GM12878 (cell line): ENCODE measurements around the gene HDAC5. TPM values are rescaled to one million over a fixed set of nuclear protein-coding genes. Genes with fewer than 3 reads are reported as not detected.

Source experiments
- ATF3 ChIP-seq: IDR thresholded peaks from 2 replicates; pipeline ENCODE4 v1.6.1; 2011; ENCODE audit warnings: low read depth, mild to moderate bottlenecking, low read length, moderate library complexity, borderline replicate concordance; ENCODE audit errors: extremely low read depth
- BCL11A ChIP-seq: IDR thresholded peaks from 2 replicates; pipeline ENCODE4 v1.6.1; 2011; ENCODE audit warnings: low read depth, low read length
- DPF2 ChIP-seq: fragments of 450-650 bp; IDR thresholded peaks from 2 replicates; pipeline ENCODE4 v1.6.1; 2017; ENCODE audit warnings: mild to moderate bottlenecking
- FOS ChIP-seq: IDR thresholded peaks from 3 replicates; pipeline ENCODE4 v1.6.1; 2011; ENCODE audit warnings: borderline replicate concordance; ENCODE audit not compliant: insufficient read length; ENCODE audit errors: extremely low read depth
- GABPA ChIP-seq: IDR thresholded peaks from 2 replicates; pipeline ENCODE4 v1.6.1; 2014; ENCODE audit warnings: antibody characterized with exemption, low read depth, mild to moderate bottlenecking, inconsistent platforms
- GATAD2B ChIP-seq: fragments of 450-650 bp; conservative IDR thresholded peaks from 2 replicates; pipeline ENCODE4 v1.6.1; 2017; ENCODE audit warnings: low read depth, mild to moderate bottlenecking, moderate library complexity
- KAT2A ChIP-seq: conservative IDR thresholded peaks from 2 replicates; pipeline ENCODE4 v1.6.1; 2011; ENCODE audit warnings: low read depth, low read length; ENCODE audit not compliant: control insufficient read depth
- MEF2A ChIP-seq: IDR thresholded peaks from 2 replicates; pipeline ENCODE4 v1.6.1; 2011; ENCODE audit warnings: low read depth, mild to moderate bottlenecking, low read length, moderate library complexity; ENCODE audit not compliant: insufficient read depth
- MYB ChIP-seq: fragments of 150-350 bp; IDR thresholded peaks from 2 replicates; pipeline ENCODE4 v1.6.1; 2014; ENCODE audit warnings: mild to moderate bottlenecking, low read depth, low read length, borderline replicate concordance
- NFXL1 ChIP-seq: fragments of 450-650 bp; IDR thresholded peaks from 2 replicates; pipeline ENCODE4 v1.6.1; 2017; ENCODE audit warnings: antibody characterized with exemption, mild to moderate bottlenecking, borderline replicate concordance
- NKRF ChIP-seq: fragments of 450-650 bp; conservative IDR thresholded peaks from 2 replicates; pipeline ENCODE4 v1.6.1; 2017; ENCODE audit warnings: mild to moderate bottlenecking, moderate library complexity
- PML ChIP-seq: IDR thresholded peaks from 2 replicates; pipeline ENCODE4 v1.6.1; 2012; ENCODE audit warnings: low read length, inconsistent platforms
- RAD51 ChIP-seq: fragments of 450-650 bp; IDR thresholded peaks from 2 replicates; pipeline ENCODE4 v1.6.1; 2016; ENCODE audit warnings: moderate library complexity, mild to moderate bottlenecking, inconsistent platforms
- REST ChIP-seq: IDR thresholded peaks from 2 replicates; pipeline ENCODE4 v1.6.1; 2012; ENCODE audit warnings: mild to moderate bottlenecking, low read depth, low read length
- SMAD5 ChIP-seq: IDR thresholded peaks from 2 replicates; pipeline ENCODE4 v1.6.1; 2016; ENCODE audit warnings: antibody characterized with exemption, low read depth
- SREBF1 ChIP-seq: IDR thresholded peaks from 2 replicates; pipeline ENCODE4 v1.6.1; 2012; ENCODE audit warnings: mild to moderate bottlenecking, low read length
- SRF ChIP-seq, 2 experiments: IDR thresholded peaks; 2 replicates each; pipeline ENCODE4 v1.6.1; 2011; ENCODE audit warnings: low read depth in 2 of 2, low read length in 2 of 2, mild to moderate bottlenecking in 1 of 2, moderate library complexity in 1 of 2
- YY1 ChIP-seq: IDR thresholded peaks from 2 replicates; pipeline ENCODE4 v1.6.1; 2011; ENCODE audit warnings: low read depth, mild to moderate bottlenecking, low read length
- ZNF622 ChIP-seq: fragments of 450-650 bp; IDR thresholded peaks from 2 replicates; pipeline ENCODE4 v1.6.1; 2017; ENCODE audit warnings: mild to moderate bottlenecking, inconsistent platforms
- polyA plus RNA-seq, 11 experiments: library from polyadenylated mRNA; depleted of rRNA in 4 of 11; unstranded in 6 of 11; stranded (reverse) in 5 of 11; fragments of >200 nt; fragmentation: Nextera tagmentation in 4 of 11; fragmentation: Illumina TruSeq in 1 of 11; extraction: Ambion mirVana in 4 of 11; extraction: Trizol in 1 of 11; gene quantifications; 1 replicate in 1 of 11; 2 replicates in 10 of 11; pipeline versions ENCODE4 v1.2.1 to v1.2.3, GENCODE V29; 2011 to 2016; ENCODE audit warnings: inconsistent platforms in 2 of 11, missing spikeins in 2 of 11, low read depth in 1 of 11
- total RNA-seq, 4 experiments: library from RNA; depleted of rRNA in 3 of 4; stranded (reverse); fragments of >200 nt in 3 of 4; fragmentation: Illumina TruSeq in 1 of 4; extraction: Trizol in 1 of 4; gene quantifications; 2 replicates each; pipeline versions ENCODE4 v1.2.1 to v1.2.3, GENCODE V29; 2013 to 2021
- TF ChIP-seq, protein P1 (sequence below): fragments of 450-650 bp; IDR thresholded peaks from 2 replicates; pipeline ENCODE4 v1.6.1; 2017; ENCODE audit warnings: mild to moderate bottlenecking, low read depth, inconsistent platforms; ENCODE audit not compliant: poor library complexity, severe bottlenecking
- TF ChIP-seq, protein P2 (sequence below): IDR thresholded peaks from 2 replicates; pipeline ENCODE4 v1.6.1; 2011; ENCODE audit warnings: mild to moderate bottlenecking, low read depth, low read length, moderate library complexity; ENCODE audit not compliant: insufficient replicate concordance

HDAC5 gene
- total and polyA plus RNA-seq, 10 of the 15 experiments (the other 5 are each of a cell fraction or from before 2014, with no cell fraction given): 1.1 to 58.0 (median 27.3) TPM

DNA sequence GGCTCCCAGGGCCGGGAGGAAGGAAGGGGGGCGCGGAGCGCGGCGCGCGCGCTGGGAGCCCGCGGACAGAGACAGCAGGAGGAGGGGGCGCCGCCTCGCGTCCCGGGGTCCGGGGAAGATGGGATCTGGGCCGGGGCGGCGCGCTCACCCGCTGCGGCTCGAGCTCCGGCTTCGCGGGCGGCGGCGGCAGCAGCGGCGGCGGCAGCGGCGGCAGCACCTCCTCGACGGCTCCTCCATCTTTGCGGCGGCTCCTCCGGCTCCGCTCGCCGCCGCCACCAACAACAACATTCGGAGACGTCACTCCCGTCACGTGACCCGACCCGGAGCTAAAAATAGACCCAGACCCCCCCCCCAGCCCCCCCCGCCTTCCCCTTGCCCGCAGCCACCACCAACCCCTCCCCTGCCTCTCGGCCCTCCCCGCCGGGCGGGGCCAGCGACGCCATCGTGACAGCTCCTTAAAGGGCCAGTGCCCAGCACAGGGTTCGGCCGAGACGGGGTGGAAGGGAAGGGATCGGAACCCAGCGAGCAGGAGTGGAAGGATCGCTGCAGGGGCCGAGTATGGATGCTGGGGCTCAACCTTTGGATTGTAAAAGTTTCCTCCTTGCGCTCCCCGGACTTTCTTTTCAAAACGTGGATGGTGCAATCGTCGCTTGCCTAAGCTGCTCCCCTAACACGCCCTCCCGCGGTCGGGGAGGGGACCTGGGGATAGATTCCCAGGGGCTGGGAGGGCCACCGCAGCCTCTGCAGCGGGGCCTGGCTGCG lies at the start of gene HDAC5 (continued):
- TF ChIP-seq GATAD2B (peak; percentile 19), SMAD5 (no peak), RAD51 (peak; percentile 83), KAT2A (no peak), GABPA (no peak), MEF2A (peak; percentile 56; the same call in 1 of the 2 replicates), DPF2 (peak; percentile 73), PML (no peak), ZNF622 (no peak), ATF3 (no peak), BCL11A (no peak), REST (no peak), YY1 (peak; percentile 81; the same call in 1 of the 2 replicates), SRF (IDR thresholded peaks at IDR 0.05; ENCODE audit: low read depth in 2 of 2, low read length in 2 of 2) (0 out of 4 replicates have a peak, but pooled peaks of 1 of the 2 experiments have one; percentile 5), MYB (no peak), NFXL1 (no peak), SREBF1 (no peak), FOS (no peak), NKRF (peak; percentile 76)
- TF ChIP-seq, protein P1, sequence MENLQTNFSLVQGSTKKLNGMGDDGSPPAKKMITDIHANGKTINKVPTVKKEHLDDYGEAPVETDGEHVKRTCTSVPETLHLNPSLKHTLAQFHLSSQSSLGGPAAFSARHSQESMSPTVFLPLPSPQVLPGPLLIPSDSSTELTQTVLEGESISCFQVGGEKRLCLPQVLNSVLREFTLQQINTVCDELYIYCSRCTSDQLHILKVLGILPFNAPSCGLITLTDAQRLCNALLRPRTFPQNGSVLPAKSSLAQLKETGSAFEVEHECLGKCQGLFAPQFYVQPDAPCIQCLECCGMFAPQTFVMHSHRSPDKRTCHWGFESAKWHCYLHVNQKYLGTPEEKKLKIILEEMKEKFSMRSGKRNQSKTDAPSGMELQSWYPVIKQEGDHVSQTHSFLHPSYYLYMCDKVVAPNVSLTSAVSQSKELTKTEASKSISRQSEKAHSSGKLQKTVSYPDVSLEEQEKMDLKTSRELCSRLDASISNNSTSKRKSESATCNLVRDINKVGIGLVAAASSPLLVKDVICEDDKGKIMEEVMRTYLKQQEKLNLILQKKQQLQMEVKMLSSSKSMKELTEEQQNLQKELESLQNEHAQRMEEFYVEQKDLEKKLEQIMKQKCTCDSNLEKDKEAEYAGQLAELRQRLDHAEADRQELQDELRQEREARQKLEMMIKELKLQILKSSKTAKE: peak; percentile 31
- TF ChIP-seq, protein P2, sequence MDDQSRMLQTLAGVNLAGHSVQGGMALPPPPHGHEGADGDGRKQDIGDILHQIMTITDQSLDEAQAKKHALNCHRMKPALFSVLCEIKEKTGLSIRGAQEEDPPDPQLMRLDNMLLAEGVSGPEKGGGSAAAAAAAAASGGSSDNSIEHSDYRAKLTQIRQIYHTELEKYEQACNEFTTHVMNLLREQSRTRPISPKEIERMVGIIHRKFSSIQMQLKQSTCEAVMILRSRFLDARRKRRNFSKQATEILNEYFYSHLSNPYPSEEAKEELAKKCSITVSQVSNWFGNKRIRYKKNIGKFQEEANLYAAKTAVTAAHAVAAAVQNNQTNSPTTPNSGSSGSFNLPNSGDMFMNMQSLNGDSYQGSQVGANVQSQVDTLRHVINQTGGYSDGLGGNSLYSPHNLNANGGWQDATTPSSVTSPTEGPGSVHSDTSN: no peak
